LHCN-M2 (cell line): Measurements from ENCODE around the gene PLEKHM3. TPM values are rescaled to one million over a fixed set of nuclear protein-coding genes. Genes with fewer than 3 reads are reported as not detected.

Experiments used
- DNase-seq: peaks from one replicate; pipeline ENCODE4 v3.0.0-alpha.2; 2012; ENCODE audit warnings: low read depth
- total RNA-seq: library from RNA; depleted of rRNA; stranded (reverse); fragments of >200 nt; gene quantifications from 2 replicates; pipeline ENCODE4 v1.2.3, GENCODE V29; 2014

PLEKHM3 gene
- total RNA-seq, 1 experiment from 2014 or later = 7.5 TPM

- no peak for DNase-seq
Observed at GRCh38 chr2:207860685-207861084, 164.6 kb downstream of the PLEKHM3 start.

DNA sequence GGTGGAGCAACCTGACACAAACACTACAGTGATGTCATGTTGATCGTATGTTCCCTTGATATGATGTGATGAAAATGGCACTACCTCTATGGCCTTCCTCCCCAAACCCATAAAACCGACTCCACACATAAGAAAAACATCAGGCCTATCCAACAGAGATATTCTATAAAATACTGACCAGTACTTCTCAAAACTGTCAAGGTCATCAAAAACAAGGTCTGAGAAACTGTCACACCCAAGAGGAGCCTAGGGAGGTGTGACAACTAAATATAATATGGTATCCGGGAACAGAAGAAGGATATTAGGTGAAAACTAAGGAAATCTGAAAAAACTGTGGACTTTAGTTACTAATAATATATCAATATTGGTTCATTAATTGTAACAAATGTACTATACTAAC is 169.7 kb downstream of the PLEKHM3 start:
- no peak for DNase-seq

DNA sequence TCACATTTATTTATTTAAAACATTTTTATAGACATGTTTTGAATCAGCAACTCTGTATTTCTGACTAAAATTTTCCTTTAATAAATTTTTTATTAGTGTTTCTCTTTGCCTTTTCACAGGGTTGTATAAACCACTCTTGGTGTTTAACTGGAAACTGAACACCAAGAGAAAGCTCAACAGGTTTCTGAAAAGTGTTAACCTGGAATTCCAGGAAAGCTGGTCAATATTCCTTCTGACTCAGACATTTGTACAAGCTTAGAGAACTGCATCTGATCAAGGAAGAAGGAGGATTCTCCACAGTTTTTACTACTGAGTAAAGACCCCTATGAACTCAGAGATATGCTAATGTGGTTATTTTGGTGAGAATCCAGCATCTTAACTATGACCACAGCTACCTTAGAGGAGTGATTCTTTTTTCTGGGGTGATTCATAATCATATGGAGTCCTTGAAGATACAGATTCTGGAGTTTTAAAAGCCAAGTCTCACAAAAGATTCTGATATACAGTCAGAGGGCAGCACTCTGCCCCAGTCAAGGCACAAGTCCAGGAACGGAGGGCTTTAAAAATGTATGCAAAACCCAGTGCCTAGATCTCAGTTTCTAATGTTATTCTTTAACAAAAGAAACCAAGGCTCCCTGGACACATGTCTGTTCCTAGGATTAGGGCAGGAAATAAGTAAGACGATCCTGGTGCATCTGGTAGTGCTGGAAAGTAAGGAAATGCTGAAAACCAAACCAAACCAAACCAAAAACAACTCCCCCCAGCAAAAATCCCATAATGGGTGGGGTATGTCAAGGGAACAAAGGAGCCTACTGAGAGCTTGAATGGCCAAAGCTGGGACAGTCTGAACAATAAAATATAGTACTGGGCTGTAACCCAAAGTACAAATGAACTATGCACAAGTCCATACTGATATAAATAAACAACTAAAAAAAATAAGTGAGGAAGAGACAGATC is 170.6 kb downstream of the PLEKHM3 start:
- peak; percentile 73 for DNase-seq

GRCh38 chr2:207852791-207853190 is 172.5 kb downstream of the PLEKHM3 start:
- DNase-seq = no peak

- no peak for DNase-seq
Observed at GRCh38 chr2:207849443-207849842, 175.9 kb downstream of the PLEKHM3 start.

DNA sequence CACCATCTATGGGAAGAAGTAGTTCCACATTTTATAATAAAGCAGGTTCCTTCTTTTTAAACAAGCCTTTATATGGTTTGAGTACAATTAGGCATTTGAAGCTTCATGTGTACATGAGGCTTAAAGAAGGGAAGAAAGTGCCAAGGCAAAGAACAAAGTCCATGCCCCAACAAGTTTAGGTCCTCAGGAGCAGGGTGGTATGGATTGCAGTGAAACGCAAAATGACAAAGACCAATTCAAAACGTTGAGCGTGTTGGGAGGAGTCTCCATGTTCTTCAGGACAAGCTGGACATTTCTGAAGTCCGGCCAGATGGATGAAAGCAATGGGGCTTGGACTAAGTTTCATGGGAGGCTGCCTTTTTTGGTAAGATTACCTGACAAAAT is 176.8 kb downstream of the PLEKHM3 start:
- no peak for DNase-seq

- DNase-seq = no peak
Observed at GRCh38 chr2:207847807-207848544, 177.4 kb downstream of the PLEKHM3 start.

- no peak for DNase-seq
Observed at GRCh38 chr2:207847098-207847806, 178.1 kb downstream of the PLEKHM3 start.

GRCh38 chr2:207845202-207845864 is 180.0 kb downstream of the PLEKHM3 start:
- DNase-seq = no peak

DNA sequence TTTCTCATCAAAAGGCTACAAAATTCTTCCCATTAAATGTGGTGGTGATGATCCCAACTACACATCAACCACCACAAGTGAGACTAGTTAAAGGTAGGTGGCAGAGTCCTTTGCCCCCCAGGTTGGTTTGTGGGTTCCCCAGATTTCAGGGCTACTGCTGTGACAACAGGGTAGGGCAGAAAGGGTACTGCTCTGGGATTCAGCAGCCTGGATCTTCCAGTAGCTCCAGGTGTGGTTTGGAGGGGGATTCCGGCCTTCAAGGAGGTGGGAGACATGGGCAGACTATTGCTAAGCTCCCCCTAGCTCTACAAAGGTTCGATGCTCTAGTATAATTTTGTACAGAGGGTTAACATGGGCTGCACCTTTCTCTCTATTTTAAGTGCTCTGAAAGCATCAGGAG is 180.7 kb downstream of the PLEKHM3 start:
- DNase-seq = no peak

- DNase-seq = no peak
Observed at GRCh38 chr2:207840101-207840500, 185.2 kb downstream of the PLEKHM3 start.

DNA sequence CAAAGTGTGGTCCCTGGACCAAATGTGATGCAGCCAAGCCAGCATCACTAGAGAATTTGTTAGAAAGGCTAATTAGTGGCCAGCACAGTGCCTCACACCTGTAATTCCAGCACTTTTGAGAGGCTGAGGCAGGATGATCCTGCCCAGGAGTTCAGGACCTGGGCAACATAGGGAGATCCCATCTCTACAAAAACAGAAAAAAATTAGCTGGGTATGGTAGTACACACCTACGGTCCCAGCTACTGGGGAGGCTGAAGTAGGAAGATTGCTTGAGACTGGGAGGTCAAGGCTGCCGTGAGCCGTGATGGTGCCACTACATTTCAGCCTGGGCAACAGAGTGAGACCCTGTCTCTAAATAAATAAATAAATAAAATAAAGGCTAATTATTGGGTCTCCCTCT is 185.8 kb downstream of the PLEKHM3 start:
- no peak for DNase-seq

GRCh38 chr2:207839028-207839427 is 186.3 kb downstream of the PLEKHM3 start:
- no peak for DNase-seq

DNA sequence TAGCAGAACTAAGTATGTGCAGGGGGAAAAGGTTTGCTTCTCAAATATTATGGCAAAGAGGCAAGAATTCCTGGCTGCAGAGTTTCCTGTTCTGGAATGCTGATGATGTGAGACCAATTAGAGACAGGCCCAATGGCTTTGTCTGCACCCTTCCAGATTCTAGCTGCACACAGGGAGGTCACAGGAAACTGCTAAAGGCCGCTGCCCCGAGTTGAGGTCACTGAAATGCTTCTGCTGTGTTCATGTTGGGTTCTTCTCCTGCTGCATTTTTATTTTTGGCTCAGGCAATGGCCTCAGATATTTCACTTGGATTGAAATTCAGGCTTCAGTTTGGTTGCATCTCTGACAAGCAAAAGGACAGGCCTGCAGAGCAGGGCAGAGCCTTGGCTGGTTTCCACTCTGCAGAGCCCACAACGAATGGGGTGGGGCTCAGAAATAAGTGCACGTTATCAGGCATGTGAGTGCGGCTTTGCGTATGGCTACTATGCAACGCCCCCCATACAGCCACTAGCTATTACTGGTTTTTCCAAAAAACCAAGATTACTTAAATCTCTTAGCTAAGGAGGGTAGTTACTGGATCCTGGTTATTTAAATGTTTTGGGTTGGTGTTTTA is 188.7 kb downstream of the PLEKHM3 start:
- DNase-seq = no peak

DNA sequence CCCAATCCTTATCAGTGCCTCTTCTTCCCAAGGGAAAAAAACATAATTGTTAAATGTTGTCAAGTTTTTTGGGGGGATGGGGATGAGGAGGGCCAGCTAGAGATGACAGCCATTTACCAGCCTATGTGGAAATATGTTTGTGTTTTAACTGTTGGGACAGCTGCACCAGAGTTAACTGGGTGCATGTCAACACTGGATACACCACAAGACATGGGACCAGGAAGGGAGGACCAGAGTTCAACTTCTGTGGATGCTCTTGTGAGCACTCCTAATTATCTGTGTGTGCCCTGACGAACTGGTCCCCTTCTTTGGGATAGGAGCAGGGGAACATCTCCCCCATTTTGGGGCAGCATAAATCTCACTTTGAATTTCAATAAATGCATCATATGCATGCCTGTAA is 189.5 kb downstream of the PLEKHM3 start:
- DNase-seq = no peak

GRCh38 chr2:207833251-207833751 is 192.0 kb downstream of the PLEKHM3 start:
- peak; percentile 14 for DNase-seq

DNA sequence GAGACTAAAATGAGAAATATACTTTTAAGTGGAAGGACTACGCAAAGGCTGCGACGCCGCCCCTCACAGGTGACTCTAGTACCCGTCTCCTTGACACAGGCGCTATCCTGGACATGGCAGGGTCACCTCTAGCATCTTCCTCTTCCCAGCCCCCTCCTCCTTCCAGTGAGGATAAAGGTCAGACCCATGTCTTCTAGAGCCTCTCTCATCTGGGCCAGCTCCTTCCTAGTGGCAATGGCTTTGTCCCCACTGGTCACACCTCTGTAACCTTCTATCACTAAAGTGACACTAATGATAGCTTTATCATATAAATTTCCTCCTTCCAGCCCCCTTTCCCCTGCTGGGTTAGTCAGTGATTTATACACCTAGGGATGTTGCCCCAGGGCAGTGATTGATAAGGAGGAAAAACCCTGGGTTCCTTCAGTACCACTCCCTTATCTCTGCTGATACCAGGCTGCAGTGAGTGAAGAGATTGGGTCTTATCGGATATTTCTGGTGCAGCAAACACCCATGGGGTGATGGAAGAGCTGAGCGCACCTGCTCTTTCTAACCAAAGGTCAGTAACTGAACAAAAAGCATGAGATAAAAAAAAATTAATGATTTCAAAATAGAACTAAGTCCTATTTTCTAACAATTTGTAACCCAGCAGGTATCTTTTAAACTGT is 193.6 kb downstream of the PLEKHM3 start:
- no peak for DNase-seq

GRCh38 chr2:207830778-207831438 is 194.4 kb downstream of the PLEKHM3 start:
- no peak for DNase-seq

- no peak for DNase-seq
Observed at GRCh38 chr2:207828361-207829057, 196.8 kb downstream of the PLEKHM3 start.
